NCI-H1105 treated with DMSO at 0.1 percent for 48 hours (cell line): ENCODE measurements around the gene CMSS1.

Experiments used
- DNase-seq: peaks from one replicate; lab custom pipeline; 2025; lab: John Stamatoyannopoulos, UW

Gene CMSS1

DNA sequence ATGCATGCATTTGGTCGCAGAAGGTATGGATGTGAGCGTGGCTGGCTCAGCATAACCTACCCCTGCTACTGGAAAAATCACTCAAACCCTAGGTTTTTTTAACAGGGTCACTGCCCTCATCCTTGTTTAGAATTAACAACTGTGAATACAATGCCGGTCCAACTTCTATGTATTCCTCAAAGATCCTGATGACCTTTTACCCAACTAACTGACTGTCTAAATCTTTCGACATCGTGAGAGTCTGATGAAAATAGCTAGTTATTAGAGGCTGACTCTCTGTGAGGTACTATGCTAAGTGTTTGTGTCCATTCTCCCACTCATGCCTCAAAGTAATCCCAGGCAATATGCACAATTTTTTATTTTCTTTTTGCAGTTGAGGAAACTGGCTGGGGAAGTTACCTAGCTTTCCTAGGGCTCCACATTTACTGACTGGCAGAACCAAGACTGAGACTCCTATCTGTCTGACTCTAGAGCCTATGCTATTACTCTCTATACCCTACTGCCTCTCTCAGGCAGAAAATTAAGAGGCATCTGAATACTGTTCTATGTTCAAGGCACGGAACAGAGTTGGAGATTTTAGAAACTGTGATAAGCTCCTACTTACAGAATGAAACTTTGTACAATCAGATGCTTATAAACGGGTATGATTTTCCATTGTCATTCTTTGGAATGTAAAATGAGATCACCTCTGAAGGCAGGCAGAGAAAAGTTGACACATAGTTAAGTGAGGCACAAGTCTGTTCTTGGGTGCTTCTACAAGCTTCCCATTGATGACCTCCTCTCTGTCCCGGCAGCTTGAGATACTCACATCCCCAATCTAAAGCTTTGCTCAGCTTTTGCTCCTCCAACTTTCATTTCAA is 240.3 kb downstream of the CMSS1 start:
- DNase-seq: no peak

DNA sequence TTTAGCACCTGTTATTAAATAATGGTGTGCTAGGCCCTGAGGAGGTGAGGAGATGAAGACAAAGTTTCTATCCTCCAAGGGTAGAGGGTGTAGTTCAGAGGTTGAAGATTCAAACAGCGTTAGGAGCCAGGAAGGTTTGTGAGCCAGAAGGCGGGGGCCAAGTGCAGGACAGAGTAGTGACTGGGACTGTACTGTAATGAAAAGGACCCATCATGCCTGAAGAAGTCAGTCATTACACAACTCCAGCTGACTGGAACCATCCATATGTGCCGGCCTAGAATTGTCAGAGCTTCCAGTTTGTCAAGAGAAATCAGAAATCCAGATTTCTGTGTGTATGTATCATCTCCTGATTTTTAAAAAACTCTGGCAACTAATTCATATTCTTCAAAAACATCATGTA is 241.8 kb downstream of the CMSS1 start:
- no peak for DNase-seq

DNA sequence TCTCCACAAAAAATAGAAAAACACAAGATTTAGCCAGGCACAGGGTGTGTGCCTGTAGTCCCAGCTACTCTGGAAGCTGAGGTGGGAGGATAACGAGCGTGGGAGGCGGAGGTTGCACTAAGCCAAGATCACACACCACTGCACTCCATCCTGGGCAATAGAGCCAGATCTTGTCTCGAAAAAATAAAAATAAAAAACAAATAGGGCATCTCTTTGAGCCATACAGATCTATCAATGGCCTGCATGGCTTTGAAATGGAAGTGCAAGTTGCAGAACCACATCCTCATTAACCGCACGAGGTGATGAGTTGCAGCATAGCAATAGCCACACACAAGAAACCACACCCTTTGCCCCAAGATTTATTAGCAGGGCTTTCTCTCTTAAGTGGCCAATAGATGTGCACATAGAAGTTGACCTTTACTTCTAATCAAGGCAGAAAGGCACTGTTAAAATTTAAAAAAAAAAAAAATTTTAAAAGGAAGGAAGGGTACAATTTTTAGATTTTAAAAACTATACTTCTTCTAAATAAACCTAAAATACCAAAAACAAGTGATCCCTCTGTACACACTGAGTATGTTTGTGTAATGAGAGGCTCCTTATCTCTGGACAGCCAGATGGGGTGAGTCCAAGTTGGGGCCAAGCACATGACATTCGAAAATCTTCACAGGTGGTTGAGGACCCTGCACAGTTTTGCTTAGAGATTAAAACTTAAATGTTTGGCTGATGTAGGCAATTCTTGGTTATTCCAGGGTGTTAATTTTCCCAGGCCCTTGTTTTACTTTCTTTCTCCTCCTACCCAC is 243.2 kb downstream of the CMSS1 start:
- no peak for DNase-seq

DNA sequence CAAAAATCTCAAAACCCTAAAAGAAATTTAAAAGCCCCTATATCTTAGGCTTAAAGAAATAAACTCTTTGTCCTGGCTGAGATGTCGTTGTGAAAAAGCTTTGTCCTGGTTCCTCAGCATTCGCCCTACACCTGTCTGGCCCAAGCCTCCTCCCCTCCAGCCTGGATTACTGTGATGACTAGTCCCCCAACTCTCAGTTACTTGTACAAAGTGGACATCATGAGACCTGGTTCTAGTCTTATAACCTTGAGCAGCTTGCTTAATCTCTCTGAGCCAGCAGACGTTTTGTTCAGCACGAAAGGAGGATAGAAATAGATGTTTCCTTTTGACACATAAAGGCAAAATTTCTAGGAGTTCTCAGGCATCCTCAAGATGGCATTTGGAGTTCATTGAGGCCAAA is 245.0 kb downstream of the CMSS1 start:
- no peak for DNase-seq

DNA sequence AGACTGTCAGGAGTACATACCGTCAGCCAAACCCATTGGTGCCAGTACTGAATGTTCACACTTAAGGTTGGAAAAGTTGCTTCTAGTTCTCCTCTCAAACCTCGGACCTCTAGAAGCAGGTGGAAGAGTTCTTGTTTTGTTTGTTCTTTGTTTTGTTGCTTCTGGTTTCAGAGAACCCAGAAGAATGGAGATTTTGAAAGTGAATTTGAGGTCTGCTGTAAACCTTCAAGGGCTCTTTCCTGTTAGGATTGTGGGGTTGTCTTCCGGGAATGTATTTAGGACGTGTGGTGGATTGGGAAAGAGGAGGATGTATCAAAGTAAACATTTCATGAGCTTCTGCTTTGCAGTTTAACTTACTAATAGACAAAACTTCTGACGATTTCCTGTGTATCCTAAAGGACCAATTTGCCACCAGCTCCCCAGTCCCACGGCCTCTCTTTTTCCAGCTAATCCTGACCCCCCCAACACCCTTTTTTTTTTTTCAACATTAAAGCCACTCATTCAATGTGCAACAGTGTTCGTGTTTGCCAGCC is 246.3 kb downstream of the CMSS1 start:
- DNase-seq: no peak

DNA sequence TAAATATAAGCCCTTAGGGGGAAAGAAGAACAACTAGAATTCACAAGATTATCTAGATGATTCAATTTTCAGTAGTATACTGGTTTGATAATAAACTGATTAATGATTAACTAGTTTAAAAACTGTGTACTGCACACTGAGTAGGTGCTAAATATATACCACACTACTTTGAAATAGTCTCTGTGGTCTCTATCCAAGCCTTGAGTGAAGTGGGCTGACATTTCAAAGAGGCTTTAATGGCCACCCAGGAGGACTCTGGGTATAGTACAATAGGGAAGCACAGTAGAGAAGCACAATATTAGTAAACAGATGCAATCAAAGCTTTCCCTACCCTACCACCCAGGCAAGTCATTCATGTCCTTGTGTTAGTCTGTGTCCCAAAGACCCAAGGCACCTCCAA is 249.9 kb downstream of the CMSS1 start:
- no peak for DNase-seq

DNA sequence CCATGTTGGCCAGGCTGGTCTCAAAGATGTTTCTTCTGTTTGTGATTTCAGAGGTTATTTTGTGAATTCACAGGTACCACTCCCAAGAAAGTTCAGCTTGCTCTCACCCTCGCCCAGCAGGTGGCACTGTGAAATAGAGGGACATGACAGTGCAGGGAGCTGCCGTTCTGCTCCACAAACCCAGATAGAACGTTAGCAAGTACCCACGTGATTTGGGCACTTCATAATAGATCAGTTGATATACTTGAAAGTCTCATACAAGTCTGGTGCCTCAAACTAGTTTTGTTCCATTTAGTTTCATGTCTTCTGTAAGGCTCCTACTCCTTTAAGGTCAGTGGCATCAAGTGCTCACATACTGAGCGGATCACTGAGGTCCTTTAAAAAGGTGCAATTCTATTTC is 251.2 kb downstream of the CMSS1 start:
- peak; percentile 67 for DNase-seq

DNA sequence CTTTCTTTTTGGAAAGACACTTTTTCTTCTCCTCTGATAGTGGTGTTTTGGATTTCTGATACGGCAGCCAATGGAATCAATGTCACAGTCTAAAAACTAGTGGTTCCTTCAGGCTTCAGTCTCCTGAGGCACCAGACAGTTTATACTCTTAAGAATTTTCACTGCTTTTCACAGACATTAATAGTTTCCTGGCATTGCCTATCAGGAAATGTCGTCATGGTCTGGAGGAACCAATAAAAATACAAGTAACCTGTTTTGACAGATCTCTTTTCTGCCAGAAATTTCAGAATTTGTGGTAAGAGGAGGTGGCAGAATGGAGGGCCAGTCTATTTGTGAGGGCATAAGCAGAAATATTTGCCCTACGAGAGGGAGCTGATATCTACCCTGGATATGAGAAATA is 251.8 kb downstream of the CMSS1 start:
- no peak for DNase-seq

DNA sequence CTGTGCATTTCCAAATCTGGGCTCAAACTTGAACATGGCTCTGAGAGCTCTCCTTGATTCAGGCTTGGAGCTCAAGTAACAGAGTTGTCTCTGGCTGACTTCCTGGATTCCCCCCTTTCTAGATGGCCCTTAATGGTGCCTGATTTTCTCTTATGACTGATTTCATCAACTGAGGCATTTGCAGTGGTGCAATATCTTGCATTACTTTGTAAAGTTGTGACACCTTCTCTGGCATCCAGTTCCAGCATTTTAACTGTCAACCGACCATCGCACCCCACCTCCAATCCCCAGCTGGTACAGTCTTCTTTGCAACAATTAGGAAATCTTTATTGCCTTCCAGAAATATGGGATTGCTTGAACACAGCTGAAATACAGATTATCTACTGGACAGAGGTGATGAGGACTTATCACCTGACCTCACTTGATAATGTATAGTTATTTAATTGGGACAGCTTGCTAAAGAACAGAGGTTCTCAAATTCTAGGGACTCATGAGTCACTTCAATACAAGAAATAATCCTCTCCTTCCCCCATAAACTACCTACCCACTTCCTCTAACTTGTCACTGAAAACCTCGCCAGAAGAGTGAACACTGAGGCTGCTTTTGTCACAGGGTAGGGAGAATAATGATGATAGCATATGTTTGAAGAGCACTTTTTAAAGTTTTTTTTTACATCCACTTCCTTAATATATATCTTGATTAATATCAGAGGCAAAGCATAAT is 254.8 kb downstream of the CMSS1 start:
- no peak for DNase-seq

DNA sequence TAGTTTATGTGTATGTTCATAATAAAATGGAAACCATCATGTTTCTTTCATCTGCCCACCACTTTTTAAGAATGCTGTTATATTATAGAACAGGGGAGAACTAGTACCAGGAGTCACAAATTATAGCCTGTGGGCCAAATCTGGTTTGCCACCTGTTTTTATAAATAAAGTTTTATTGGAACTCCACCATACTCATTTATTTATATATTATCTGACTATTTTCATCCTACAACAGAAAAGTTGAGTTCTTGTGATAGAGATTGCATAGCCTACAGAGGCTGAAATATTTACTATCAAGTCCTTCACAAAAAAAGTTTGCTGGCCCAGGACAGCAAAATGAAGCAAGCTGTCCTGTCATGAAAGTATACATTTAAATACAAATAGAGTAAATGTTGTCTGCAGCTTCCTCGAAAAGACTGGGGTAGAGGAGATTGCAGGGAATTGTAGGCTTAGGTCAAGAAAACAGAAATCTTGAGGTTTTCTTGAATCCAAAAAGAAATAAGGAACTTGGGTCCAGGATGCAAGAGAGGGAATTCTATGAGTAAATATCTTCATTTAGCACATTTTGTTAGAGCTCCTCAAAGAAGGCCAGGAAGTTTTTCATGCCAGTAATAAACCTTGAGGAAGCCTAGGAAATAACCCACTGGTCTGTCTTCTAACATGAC is 255.5 kb downstream of the CMSS1 start:
- DNase-seq: no peak

DNA sequence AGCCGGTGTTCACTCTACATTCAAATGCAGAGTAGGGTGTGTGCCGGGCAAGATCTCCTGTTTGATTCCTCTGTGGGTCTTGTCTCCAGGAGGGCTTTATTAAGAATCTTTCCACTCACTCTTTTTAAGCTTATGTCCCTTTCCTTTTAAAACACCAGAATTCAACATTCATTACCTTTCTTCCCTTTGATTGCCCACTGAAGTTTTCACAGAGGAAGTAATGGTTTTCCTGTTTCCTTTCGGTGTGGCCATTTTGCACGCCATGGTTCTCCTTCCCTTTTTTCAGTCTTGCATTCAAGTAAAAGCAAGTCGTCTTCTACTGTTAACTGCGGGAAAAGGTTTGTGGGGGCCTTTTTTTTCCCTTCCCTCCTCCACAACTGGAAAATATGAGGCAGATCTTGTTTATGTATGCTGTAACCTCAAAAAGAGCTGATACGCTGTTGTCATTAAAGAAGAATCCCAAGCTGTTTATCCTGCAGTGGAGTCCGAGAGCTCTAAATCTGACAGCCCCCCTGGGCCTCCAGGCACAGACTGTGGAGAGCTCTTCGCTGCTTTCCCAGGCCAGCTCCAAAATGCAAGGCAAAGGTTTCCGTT is 256.1 kb downstream of the CMSS1 start:
- no peak for DNase-seq

DNA sequence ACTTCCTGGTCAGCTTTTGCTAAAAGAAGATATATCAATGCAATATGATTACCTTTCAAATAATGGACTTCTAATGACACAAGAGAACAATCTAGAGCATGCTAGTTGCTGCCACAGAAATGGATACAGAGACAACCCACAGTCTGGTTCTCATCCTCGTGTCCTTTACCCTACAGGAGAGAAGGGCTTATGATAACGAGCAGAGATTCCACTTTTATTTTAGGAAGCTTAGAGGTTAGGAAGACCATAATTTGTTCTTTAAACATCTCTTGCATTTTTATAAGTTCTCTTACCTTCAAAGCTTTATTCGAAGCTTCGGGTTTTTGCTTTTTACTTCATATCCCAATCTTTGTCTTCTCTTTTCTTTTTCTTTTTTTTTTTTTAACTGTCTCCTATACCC is 257.5 kb downstream of the CMSS1 start:
- no peak for DNase-seq

DNA sequence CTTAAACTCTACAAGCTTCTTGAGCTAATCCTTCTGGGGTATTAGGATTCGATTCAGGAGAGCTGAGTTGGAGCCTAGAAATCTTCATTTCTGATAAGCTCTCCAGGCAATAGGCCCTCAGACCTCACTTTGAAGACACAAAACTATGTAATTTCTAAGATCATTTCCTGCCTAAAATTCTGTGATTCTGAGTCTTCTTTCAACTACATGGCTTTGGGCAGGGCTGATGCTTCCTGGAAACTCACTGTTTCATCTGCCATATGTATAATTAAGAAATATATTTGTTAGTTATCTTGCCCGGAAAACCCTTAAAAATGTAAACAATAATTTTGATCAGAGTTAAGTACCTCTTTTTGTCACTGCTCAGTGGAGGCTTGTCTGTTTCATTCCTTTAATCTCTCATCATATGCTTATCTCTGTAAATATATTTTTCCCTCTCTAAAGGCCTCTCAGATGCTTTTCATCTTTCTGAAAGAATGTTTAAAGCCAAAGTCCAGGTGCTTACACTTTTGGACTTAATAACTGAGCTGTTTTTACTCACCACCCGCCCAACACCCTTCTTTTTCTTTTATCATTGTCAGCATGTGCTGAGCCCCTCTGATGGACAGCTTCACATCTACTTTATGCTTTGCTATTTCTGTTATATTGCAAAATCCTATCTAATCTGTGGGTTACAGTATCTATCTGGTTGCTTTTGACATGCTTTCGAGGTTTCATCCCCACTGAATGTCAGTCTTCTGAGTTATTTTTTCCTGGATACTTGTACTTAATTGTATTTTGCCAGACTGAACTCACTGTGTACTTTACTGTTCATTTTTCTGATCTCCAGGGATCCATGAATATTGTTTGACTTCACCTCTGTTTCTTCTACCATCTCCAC is 258.4 kb downstream of the CMSS1 start:
- DNase-seq: no peak

DNA sequence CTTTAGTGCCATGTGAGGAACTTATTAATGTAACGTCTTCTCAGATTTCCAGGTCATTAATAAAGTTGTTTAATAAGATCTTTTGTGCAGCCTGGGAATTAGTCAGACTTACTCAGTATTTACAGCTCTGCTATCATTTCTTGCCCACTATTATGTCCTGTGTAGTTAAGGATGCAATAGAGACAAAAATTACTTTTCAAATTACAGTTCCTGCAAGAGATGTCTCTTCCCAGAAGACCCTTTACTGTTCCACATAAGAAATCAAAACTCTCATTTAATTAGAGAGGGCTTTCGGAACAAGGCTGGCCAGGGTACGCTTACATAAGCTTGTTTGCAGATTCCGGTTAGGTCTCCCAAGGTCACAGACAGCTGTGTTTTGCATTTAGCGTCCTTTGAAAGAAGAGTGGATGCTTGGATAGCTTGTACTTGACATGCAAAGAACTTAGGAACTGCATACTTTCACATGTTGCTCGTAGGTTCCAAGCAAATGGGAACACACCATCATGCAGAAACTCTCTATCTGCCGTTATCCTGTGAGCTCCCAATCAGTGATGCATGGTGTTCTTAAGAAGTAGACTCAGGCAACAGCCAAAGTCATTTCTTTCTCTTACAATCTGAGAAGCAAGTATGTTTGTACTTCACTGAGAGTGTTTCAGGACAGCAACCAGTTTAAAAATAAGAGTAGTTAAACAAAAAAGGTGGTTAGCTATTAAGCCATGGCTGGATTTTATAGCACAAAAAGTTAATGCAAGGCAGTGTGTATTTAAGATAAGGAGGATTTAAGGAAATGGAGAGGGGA is 259.3 kb downstream of the CMSS1 start:
- DNase-seq: no peak

DNA sequence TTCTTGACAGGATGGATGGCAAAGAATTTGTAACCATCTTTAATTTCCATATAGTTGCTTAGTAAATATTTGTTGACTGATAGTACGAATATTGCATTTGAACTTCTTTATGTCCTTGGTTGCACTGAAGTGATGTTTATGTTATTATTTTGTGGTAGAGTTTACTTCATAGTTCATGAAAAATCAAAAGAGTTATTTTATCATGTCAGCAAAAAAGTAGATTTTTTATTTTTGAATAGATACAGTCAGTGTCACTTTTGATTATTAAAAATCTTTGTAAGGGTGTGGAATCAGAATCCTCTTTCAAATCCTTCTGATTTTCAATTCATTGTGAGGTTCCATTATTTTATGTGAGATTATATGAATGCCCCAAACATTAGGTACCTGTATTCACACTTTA is 261.7 kb downstream of the CMSS1 start:
- no peak for DNase-seq

DNA sequence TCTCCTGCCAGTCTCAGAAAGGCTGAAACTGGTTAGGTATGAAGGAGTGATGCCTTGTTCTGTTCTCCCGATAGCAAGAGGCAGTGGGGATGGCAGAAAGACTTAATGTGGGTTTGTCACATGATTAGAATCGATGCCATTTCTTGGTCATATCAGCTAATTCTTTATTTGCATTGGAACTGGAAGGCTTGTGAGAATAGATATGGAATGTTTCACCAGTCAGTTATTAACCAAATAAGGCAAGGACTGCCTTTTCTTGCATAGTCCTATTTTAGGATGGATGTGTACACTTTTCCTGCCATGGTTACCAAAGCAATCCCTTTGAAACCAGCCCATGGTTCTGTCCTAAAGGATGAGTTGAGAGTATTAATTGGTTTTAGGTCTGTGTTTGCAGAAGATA is 262.9 kb downstream of the CMSS1 start:
- no peak for DNase-seq

DNA sequence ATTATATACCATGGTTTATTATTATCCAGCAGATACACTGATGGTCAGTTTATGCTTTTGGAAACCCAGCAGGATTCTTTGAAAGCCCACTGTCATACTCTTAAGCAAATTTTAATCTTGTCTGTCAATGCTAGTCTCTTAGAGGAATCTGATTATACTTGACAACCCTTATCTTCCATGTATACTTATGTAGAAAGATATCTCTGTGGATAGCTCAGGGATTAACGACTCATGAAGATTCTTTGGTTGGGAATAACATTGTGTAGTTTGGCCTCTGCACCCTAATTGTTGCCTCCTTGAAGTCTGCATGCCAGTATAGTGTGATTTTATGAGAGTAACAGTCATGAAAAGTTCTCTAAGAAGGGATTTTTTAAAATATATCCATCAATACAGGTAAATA is 263.6 kb downstream of the CMSS1 start:
- DNase-seq: no peak

DNA sequence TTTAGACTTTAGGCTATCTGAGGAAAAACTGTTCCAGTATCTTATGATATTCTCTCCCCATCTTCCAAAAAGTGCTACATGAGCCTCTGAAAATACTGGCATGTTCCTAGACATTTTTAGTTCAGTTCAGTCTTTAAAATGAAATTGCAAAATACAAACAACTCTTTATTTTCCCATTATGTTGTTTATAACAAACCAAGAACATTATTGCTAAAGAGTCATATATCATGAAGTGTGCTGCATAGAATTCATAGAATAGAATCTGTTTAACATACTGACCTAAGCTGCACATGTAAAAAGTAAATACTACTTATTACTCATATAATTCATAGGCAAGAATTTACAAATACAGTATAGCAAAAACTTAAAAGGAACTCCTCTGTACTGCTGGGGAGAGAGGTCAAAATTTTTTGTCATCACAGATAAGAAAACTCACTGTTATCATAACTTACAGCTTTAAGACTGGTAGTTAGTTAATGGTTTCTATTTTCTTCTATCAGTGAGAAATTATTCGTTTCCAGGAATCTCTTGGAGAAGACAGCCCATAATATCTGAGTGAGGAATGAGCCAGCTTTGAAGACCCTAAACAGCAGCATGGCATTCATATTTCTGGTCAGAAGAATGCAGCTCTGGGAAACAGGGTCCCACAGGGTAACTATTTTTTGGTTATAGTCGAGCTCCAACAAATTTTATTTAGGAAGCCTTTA is 264.5 kb downstream of the CMSS1 start:
- DNase-seq: no peak

DNA sequence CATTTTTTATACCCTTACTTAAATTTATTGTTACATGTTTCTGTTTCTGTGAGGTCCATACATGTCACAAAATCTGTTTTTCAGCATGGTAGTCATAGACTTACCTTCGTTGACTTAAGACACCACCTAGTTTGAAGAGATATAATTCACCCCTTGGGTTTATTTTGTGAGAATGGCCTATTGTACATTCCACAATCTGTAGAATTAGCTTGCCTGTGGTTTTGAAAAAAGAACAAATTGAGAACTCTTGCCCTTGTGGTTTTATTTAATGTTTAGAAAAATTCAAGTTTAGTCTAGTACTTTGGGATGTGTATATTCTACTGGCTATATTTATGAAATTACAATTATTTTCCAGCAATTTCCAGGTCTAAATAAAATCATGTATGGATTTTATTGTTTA is 265.1 kb downstream of the CMSS1 start:
- no peak for DNase-seq
